DOHH2 (cell line): Measurements from ENCODE around the gene TRAF1.
A peak's percentile ranks its signal among the peaks of the same experiment; 100 is the strongest.

Experiments used
- H3F3A ChIP-seq: fragments of 200-600 bp; sonication (generic), shearing (Covaris generic); 2 replicates; pipeline ENCODE4 v1.6.0; 2016; ENCODE audit warnings: antibody characterized with exemption, mild to moderate bottlenecking; ENCODE audit not compliant: control insufficient read depth, insufficient read depth
- H3K27ac ChIP-seq: fragments of 200-600 bp; sonication (generic); 2 replicates; pipeline ENCODE4 v1.5.1; 2014; ENCODE audit warnings: low read depth, mild to moderate bottlenecking, low read length, moderate library complexity
- H3K27me3 ChIP-seq: fragments of 200-600 bp; sonication (generic); 2 replicates; pipeline ENCODE4 v1.6.1; 2014; ENCODE audit warnings: mild to moderate bottlenecking, low read length, mixed read lengths; ENCODE audit not compliant: control insufficient read depth
- H3K36me3 ChIP-seq: fragments of 200-600 bp; sonication (generic); 2 replicates; pipeline ENCODE4 v1.6.1; 2014; ENCODE audit warnings: mild to moderate bottlenecking, low read length, moderate library complexity, mixed read lengths; ENCODE audit not compliant: control insufficient read depth
- H3K4me1 ChIP-seq: fragments of 200-600 bp; sonication (generic); 2 replicates; pipeline ENCODE4 v1.6.1; 2014; ENCODE audit warnings: mild to moderate bottlenecking, low read length, mixed read lengths; ENCODE audit not compliant: control insufficient read depth
- H3K4me2 ChIP-seq: fragments of 200-600 bp; sonication (generic); 2 replicates; pipeline ENCODE4 v1.6.0; 2014; ENCODE audit warnings: mild to moderate bottlenecking, low read length, moderate library complexity
- H3K4me3 ChIP-seq: fragments of 200-600 bp; sonication (generic); 2 replicates; pipeline ENCODE4 v1.5.1; 2014; ENCODE audit warnings: mild to moderate bottlenecking, low read length, mixed read lengths
- H3K79me2 ChIP-seq: fragments of 200-600 bp; sonication (generic); 2 replicates; pipeline ENCODE4 v1.6.1; 2014; ENCODE audit warnings: mild to moderate bottlenecking, low read length, mixed read lengths; ENCODE audit not compliant: control insufficient read depth
- H3K9me2 ChIP-seq: fragments of 200-600 bp; sonication (generic); replicated peaks from 2 replicates; pipeline ENCODE4 v1.6.1; 2014; ENCODE audit warnings: mild to moderate bottlenecking, low read length, mixed read lengths; ENCODE audit not compliant: control insufficient read depth
- H3K9me3 ChIP-seq: fragments of 200-600 bp; sonication (generic); 2 replicates; pipeline ENCODE4 v1.6.1; 2014; ENCODE audit warnings: antibody characterized with exemption, low read length, mixed read lengths; ENCODE audit not compliant: control insufficient read depth, insufficient read depth
- H4K20me1 ChIP-seq: fragments of 200-600 bp; sonication (generic); 2 replicates; pipeline ENCODE4 v1.6.0; 2014; ENCODE audit warnings: low read depth, mild to moderate bottlenecking, antibody characterized with exemption, low read length, moderate library complexity; ENCODE audit not compliant: control insufficient read depth, insufficient read depth
- CTCF ChIP-seq: fragments of 200-600 bp; sonication (generic); IDR thresholded peaks from one replicate; pipeline ENCODE4 v1.5.1; 2014; ENCODE audit warnings: antibody characterized with exemption, mild to moderate bottlenecking, low read depth, low read length; ENCODE audit not compliant: poor library complexity, severe bottlenecking
- EZH2phosphoT487 ChIP-seq: fragments of 200-600 bp; sonication (generic); IDR thresholded peaks from 2 replicates; pipeline ENCODE4 v1.6.1; 2017; ENCODE audit warnings: borderline replicate concordance, mild to moderate bottlenecking, antibody characterized with exemption, low read length, moderate library complexity, mixed read lengths

TRAF1 gene

GRCh38 chr9:120910643-120911042 lies 16.0 kb downstream of the TRAF1 start:
- TF ChIP-seq EZH2phosphoT487 (no peak), CTCF (no peak)
- no peaks in the 10 kb centered on the region for H3K9me2 ChIP-seq
- no peaks in the 10 kb centered on the region for H3F3A ChIP-seq
- H3K9me3 ChIP-seq: no peaks in the 10 kb centered on the region
- H3K27ac ChIP-seq: no peak overlapping the region
- no peak overlapping the region for H3K4me3 ChIP-seq
- peaks cover 16% of the 10 kb centered on the region for H3K36me3 ChIP-seq
- H3K4me1 ChIP-seq: peaks cover 12% of the 10 kb centered on the region
- no peaks in the 10 kb centered on the region for H4K20me1 ChIP-seq
- H3K79me2 ChIP-seq: no peaks in the 10 kb centered on the region
- H3K27me3 ChIP-seq: no peaks in the 10 kb centered on the region
- no peak overlapping the region for H3K4me2 ChIP-seq

- H3K36me3 ChIP-seq: peaks cover 18% of the 10 kb centered on the region
- H3K27ac ChIP-seq: no peak overlapping the region
- no peak overlapping the region for H3K4me2 ChIP-seq
- H3F3A ChIP-seq: no peaks in the 10 kb centered on the region
- no peaks in the 10 kb centered on the region for H3K27me3 ChIP-seq
- H3K4me1 ChIP-seq: peaks cover 19% of the 10 kb centered on the region
- H3K79me2 ChIP-seq: no peaks in the 10 kb centered on the region; the same call in 1 of the 2 replicates
- no peaks in the 10 kb centered on the region for H3K9me3 ChIP-seq
- H3K9me2 ChIP-seq: no peaks in the 10 kb centered on the region
- H3K4me3 ChIP-seq: no peak overlapping the region
- TF ChIP-seq CTCF: no peak
- TF ChIP-seq EZH2phosphoT487: no peak
- H4K20me1 ChIP-seq: no peaks in the 10 kb centered on the region
Measured at GRCh38 chr9:120909904-120910303, 16.7 kb downstream of the TRAF1 start.

- Histone ChIP-seq H3K4me2 (peak overlapping the region; percentile 95), H3K9me2 (no peaks in the 10 kb centered on the region), H3K4me1 (peaks cover 63% of the 10 kb centered on the region), H3K9me3 (no peaks in the 10 kb centered on the region), H3K27ac (peak overlapping the region; percentile 94), H3F3A (peaks cover 30% of the 10 kb centered on the region), H3K79me2 (no peaks in the 10 kb centered on the region; the same call in 1 of the 2 replicates), H3K27me3 (no peaks in the 10 kb centered on the region), H3K36me3 (peaks cover 23% of the 10 kb centered on the region), H4K20me1 (no peaks in the 10 kb centered on the region), H3K4me3 (peak overlapping the region; percentile 53)
- TF ChIP-seq CTCF: no peak
- TF ChIP-seq EZH2phosphoT487: no peak
Measured at GRCh38 chr9:120905315-120906164, 21.1 kb downstream of the TRAF1 start.
